GM12892 (cell line): Measurements from ENCODE around the gene SLC24A5.

ENCODE experiments used
- POLR2A ChIP-seq: IDR thresholded peaks from 2 replicates; pipeline ENCODE4 v1.6.1; 2011; ENCODE audit warnings: low read depth, low read length, control low read depth
- POLR2AphosphoS5 ChIP-seq: IDR thresholded peaks from 2 replicates; pipeline ENCODE4 v1.6.1; 2011; ENCODE audit warnings: low read depth, low read length, control low read depth
- TAF1 ChIP-seq: IDR thresholded peaks from 2 replicates; pipeline ENCODE4 v1.6.1; 2011; ENCODE audit warnings: low read depth, mild to moderate bottlenecking, control low read depth, low read length, borderline replicate concordance

DNA sequence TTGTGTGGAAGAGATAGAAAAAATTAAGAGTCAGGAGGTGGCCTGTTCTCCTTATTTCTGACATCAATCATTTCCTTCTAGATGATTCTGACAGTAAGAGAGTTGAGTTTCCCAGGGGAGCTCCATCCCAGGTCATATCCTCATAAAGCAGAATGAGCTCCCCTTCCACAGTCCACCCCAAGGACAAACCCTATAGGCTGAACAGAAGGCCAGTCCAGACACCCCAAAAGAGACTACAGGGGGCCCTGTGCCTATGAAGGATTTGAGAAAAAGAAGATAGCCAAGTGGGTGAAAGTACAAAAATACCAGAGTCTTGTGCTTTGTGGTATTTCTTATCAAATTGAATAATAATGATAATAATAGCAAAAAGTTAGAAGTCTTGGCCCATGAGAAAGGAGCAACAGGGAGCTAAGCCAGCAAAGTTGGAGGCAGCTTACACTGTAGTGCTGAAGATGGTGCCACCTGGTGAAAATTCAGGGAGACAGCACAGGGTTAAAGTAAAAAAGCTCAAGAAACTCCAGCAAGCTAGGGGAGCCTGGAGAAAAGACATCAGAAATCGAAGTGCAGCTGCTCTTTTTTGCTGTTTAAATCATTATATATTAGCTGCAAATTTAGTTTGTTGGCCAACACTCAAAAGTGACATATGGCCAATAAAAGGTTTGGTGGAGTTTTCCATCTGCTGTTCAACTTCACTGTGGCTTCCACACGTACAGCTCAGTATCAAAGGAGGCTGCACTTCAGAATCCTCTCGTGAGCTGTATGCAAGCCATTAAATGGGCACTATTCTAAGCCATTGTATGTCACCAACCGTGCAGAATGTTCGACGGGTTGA lies 35.8 kb upstream of the SLC24A5 start:
- TF ChIP-seq POLR2A (no peak), POLR2AphosphoS5 (no peak), TAF1 (no peak)
